Measurements from ENCODE around the gene MAP2K7.
A peak's percentile ranks its signal among the peaks of the same experiment; 100 is the strongest.

The MAP2K7 gene

DNA sequence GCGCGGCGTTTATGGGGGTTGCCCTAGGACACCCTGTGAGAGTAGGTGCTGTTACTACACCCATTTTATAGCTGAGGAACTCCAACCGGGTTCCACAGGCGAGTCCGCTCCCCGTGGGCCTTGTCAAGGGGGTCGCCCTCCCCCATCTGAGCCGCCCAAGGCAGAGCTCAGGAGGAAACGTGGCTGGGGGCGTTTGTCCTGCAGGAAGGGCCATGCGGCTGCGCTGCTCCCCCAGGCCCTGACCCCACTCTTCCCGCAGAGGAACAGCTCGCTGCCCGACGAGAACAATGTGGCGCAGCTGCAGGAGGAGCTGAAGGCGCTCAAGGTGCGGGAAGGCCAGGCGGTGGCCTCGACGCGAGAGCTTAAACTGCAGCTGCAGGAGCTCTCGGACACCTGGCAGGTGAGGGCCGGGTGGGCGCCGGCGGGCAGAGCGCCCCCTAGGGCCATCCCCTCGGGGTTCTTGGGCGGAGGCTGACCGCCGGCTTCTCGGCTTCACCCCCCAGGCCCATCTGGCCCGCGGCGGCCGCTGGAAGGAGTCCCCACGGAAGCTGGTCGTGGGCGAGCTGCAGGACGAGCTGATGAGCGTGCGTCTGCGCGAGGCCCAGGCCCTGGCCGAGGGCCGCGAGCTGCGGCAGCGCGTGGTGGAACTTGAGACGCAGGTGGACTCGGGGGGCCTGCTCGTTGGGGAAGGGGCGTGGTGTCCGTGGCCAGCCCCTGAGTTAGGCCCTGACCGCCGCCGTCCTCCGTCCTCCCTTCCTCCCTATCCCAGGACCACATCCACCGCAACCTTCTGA, 41.9 kb upstream of the MAP2K7 start:
- H3K27me3 ChIP-seq (ENCODE audit: control insufficient read depth, insufficient read depth, low read length) = peaks cover 37% of the 10 kb centered on the region

DNA sequence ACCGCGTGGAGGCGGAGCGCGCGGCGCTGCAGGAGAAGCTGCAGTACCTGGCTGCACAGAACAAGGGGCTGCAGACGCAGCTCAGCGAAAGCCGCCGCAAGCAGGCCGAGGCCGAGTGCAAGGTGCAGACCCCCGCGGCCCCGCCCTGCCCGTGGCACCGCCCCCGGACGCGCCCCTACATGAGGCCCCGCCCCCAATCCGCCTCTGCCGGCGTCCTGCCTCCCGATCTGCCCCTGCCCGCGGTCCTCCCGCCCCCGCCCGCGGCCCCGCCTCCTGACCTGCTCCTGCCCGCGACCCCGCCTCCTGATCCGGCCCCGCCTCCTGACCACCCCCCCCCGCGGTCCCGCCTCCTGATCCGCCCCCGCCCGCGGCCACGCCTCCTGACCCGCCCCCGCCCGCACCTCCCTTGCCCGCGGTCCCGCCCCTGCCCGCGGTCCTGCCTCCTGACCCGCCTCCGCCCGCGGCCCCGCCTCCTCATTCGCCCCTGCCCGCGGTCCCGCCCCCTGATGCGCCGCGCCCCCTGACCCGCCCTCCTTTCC, 41.2 kb upstream of the MAP2K7 start:
- H3K9ac ChIP-seq (ENCODE audit: low read length) = peak overlapping the region; percentile 15
- peaks cover 40% of the 10 kb centered on the region for H3K27me3 ChIP-seq (ENCODE audit: control insufficient read depth, insufficient read depth, low read length)
- H3K4me1 ChIP-seq (ENCODE audit: control insufficient read depth, insufficient read depth, low read length) = peaks cover 21% of the 10 kb centered on the region
- H3K4me3 ChIP-seq (ENCODE audit: low read length) = no peak overlapping the region
- no peaks in the 10 kb centered on the region for H3K36me3 ChIP-seq (ENCODE audit: control insufficient read depth, insufficient read depth, low read length)
- H3K9me3 ChIP-seq (ENCODE audit: control insufficient read depth, low read length) = no peaks in the 10 kb centered on the region

More for the DNA sequence above, 41.9 kb upstream of the MAP2K7 start:
- peaks cover 21% of the 10 kb centered on the region for H3K4me1 ChIP-seq (ENCODE audit: control insufficient read depth, insufficient read depth, low read length)
- peak overlapping the region; percentile 15 for H3K9ac ChIP-seq (ENCODE audit: low read length)
- H3K4me3 ChIP-seq (ENCODE audit: low read length) = no peak overlapping the region
- H3K36me3 ChIP-seq (ENCODE audit: control insufficient read depth, insufficient read depth, low read length) = no peaks in the 10 kb centered on the region
- no peaks in the 10 kb centered on the region for H3K9me3 ChIP-seq (ENCODE audit: control insufficient read depth, low read length)

DNA sequence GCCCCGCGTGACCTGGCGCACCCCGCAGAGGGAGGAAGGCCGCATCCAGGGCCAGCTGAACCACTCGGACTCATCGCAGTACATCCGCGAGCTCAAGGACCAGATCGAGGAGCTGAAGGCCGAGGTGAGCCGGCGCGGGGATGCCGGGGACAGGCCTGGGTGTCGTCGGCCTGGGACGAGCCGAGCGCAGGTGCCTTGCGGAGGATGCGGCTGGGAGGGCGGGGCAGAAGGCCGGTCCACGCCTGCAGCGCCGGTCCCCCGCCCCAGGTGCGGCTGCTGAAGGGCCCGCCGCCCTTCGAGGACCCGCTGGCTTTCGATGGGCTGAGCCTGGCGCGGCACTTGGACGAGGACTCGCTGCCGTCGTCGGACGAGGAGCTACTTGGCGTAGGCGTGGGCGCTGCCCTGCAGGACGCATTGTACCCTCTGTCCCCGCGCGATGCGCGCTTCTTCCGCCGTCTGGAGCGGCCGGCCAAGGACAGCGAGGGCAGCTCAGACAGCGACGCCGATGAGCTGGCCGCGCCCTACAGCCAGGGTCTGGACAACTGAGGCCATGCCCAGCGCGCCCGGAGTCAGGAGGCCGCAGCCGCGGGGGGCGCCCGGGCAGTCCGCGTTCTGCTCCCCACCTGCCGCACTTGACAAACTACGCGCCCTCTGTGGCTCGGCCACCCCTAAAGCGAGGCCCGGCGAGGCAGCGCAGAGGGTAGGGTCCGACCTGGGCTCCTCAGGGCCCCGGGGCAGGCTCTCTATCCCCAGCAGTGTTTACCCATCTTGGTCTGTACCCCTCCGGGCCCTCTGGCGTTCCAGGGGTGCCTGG, 40.3 kb upstream of the MAP2K7 start:
- H3K9ac ChIP-seq (ENCODE audit: low read length) = no peak overlapping the region
- H3K36me3 ChIP-seq (ENCODE audit: control insufficient read depth, insufficient read depth, low read length) = no peaks in the 10 kb centered on the region
- no peaks in the 10 kb centered on the region for H3K9me3 ChIP-seq (ENCODE audit: control insufficient read depth, low read length)
- peaks cover 39% of the 10 kb centered on the region for H3K27me3 ChIP-seq (ENCODE audit: control insufficient read depth, insufficient read depth, low read length)
- H3K4me1 ChIP-seq (ENCODE audit: control insufficient read depth, insufficient read depth, low read length) = peaks cover 24% of the 10 kb centered on the region
- no peak overlapping the region for H3K4me3 ChIP-seq (ENCODE audit: low read length)

DNA sequence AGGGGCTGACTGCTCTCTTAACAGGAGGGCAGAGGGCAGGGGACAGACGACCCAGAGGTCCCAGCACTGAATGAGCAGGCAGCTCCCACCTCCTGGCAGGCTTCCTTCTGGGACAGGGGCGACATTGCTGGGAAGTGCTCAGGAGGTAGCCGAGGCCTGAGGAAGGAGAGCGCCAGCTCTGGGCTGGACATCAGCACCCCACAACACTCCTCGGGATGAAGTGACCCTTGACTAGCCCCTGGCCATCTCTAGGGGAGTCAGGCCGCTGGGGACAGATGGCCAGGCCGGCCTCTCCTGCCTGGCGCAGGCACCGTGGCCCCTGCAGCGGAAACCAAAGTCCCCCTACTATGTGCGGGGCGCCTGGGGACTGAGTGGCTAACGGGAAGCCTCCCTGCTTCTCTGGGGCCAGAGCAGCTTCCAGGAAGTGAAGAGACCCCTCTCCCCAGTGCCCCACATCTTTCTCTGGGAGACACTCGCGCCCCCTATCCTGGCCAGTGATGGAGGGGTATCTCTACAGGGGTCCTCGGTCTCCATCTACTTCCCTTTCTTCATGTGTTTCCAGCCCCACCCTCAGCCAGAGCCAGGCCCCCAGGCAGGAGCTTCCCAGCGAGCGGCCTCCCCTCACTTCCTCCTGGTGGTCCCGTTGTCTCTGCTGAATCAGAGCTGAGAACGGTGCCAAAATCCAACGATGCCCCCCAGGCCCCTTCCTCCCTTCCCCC, 39.5 kb upstream of the MAP2K7 start:
- Histone ChIP-seq H3K4me1 (ENCODE audit: control insufficient read depth, insufficient read depth, low read length) (peaks cover 31% of the 10 kb centered on the region), H3K4me3 (ENCODE audit: low read length) (no peak overlapping the region), H3K9ac (ENCODE audit: low read length) (no peak overlapping the region), H3K27me3 (ENCODE audit: control insufficient read depth, insufficient read depth, low read length) (peaks cover 39% of the 10 kb centered on the region), H3K9me3 (ENCODE audit: control insufficient read depth, low read length) (no peaks in the 10 kb centered on the region), H3K36me3 (ENCODE audit: control insufficient read depth, insufficient read depth, low read length) (no peaks in the 10 kb centered on the region)

DNA sequence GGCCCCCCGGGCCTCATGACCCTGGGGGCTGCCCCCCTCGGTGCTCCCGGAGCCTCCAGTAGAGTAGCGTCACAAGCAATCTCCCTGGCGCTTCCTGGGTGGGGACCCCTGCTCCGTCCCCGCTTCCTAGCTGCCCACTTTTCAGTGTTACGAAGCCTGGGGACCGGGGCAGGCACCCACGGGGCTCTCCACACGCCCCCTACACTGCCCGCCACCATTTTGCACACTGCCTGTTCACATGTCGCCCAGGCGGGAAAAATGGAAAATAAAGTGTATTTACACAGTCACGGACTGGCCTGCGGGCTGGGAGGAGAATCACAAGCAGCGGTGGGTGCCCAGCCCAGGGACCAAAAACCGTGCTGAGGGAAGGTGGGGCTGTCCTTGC, 39.0 kb upstream of the MAP2K7 start:
- H3K36me3 ChIP-seq (ENCODE audit: control insufficient read depth, insufficient read depth, low read length) = no peaks in the 10 kb centered on the region
- no peaks in the 10 kb centered on the region for H3K9me3 ChIP-seq (ENCODE audit: control insufficient read depth, low read length)
- peaks cover 33% of the 10 kb centered on the region for H3K4me1 ChIP-seq (ENCODE audit: control insufficient read depth, insufficient read depth, low read length)
- H3K27me3 ChIP-seq (ENCODE audit: control insufficient read depth, insufficient read depth, low read length) = peaks cover 39% of the 10 kb centered on the region
- H3K9ac ChIP-seq (ENCODE audit: low read length) = no peak overlapping the region
- H3K4me3 ChIP-seq (ENCODE audit: low read length) = no peak overlapping the region

DNA sequence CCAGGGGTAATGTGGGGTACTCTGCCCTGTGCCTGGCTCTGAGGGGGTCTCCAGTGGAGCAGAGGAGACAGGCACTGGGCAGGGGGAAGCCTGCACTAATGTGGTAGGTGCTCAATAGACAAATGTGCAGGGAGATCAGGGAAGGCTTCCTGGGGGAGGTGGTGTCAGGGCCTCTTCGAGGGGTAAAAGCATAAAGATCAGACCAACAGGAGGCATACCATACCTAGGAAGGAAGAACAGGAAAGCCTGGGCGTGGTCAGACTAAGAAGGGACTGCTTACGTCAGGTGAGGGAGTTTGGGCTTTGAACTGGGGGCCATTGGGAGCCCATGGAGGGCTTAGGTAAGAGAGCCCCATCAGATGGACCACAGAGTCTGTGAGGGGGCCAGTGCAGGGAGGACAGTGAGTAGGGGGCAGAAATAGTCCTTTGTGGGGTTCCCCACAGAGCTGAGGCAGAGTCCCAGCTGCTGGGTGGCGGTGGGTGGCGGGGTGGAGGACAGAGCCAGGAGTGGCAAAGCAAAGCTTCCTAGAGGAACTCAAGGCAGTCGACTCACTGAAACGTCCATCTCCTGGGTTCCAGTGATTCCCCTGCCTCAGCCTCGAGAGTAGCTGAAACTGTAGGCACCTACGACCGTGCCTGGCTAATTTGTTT, 38.3 kb upstream of the MAP2K7 start:
- peaks cover 39% of the 10 kb centered on the region for H3K27me3 ChIP-seq (ENCODE audit: control insufficient read depth, insufficient read depth, low read length)
- no peaks in the 10 kb centered on the region for H3K9me3 ChIP-seq (ENCODE audit: control insufficient read depth, low read length)
- H3K36me3 ChIP-seq (ENCODE audit: control insufficient read depth, insufficient read depth, low read length) = no peaks in the 10 kb centered on the region
- no peak overlapping the region for H3K9ac ChIP-seq (ENCODE audit: low read length)
- H3K4me3 ChIP-seq (ENCODE audit: low read length) = no peak overlapping the region
- H3K4me1 ChIP-seq (ENCODE audit: control insufficient read depth, insufficient read depth, low read length) = peaks cover 39% of the 10 kb centered on the region

DNA sequence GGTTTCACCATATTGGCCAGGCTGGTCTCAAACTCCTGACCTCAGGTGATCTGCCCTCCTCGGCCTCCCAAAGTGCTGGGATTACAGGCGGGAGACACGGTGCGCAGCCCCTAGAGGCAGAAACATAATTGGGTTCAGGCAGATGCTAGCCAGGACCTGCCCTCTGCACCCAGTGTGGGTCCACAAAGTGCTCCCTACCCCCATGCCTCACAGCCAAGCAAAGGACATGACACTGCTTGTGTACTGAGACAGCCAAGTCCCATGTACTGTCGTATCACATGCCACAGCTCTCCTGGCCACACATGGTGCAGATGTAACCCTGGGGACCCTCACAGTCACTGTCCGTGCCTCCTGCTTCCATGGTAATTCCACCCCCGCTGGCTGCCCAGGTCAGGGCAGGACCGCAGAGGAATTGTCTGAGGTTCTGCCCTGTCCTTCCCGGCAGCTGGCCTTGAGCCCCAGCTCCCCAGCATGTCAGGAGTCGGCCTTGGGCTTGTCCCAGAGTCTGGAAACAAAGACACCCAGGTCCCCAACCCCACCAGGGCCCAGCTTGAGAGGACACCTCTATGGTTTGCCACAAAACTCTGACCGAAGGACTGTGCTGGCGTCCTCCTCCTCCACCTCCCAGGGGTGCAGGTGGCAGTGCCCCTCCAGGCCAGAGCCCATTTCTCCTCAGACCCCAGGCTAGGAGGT, 37.1 kb upstream of the MAP2K7 start:
- no peaks in the 10 kb centered on the region for H3K9me3 ChIP-seq (ENCODE audit: control insufficient read depth, low read length)
- H3K9ac ChIP-seq (ENCODE audit: low read length) = no peak overlapping the region
- H3K4me1 ChIP-seq (ENCODE audit: control insufficient read depth, insufficient read depth, low read length) = peaks cover 47% of the 10 kb centered on the region
- H3K36me3 ChIP-seq (ENCODE audit: control insufficient read depth, insufficient read depth, low read length) = no peaks in the 10 kb centered on the region
- H3K4me3 ChIP-seq (ENCODE audit: low read length) = no peak overlapping the region
- peaks cover 34% of the 10 kb centered on the region for H3K27me3 ChIP-seq (ENCODE audit: control insufficient read depth, insufficient read depth, low read length)

DNA sequence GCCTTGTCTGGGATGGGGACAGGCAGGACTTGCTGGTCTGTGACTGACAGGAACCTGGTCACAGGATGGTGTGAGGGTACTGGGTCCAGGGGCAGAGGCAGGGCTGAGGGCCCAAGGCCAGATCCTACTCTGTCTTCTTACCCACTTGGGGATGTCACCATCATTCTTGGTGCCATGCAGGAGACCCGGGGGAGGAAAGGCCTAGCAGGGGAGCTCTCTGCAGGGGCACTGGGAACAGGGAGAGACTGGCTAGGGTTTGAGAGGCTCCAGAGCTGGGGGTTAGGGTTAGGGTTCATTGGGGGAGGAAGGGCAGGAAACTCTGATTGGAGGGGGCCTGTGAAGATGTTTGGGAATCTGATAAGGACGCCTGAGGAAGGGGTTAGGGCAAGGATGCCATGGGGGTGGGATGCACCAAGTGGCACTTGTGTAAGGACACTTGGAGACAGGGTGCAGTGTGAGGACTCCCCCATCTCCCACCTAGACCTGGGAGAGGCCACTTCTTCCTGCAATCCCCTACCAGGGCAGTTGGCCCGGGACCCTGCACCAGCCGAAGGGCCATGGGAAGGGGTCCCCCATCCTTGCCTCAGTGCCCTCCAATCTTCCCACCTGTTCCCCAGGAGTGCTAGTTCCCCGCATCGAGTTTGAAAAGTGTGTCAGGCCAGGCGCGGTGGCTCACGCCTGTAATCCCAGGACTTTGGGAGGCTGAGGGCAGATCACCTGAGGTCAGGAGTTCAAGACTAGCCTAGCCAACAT, 36.4 kb upstream of the MAP2K7 start:
- no peaks in the 10 kb centered on the region for H3K36me3 ChIP-seq (ENCODE audit: control insufficient read depth, insufficient read depth, low read length)
- no peak overlapping the region for H3K4me3 ChIP-seq (ENCODE audit: low read length)
- no peaks in the 10 kb centered on the region for H3K9me3 ChIP-seq (ENCODE audit: control insufficient read depth, low read length)
- H3K4me1 ChIP-seq (ENCODE audit: control insufficient read depth, insufficient read depth, low read length) = peaks cover 46% of the 10 kb centered on the region
- H3K27me3 ChIP-seq (ENCODE audit: control insufficient read depth, insufficient read depth, low read length) = peaks cover 32% of the 10 kb centered on the region
- H3K9ac ChIP-seq (ENCODE audit: low read length) = no peak overlapping the region

DNA sequence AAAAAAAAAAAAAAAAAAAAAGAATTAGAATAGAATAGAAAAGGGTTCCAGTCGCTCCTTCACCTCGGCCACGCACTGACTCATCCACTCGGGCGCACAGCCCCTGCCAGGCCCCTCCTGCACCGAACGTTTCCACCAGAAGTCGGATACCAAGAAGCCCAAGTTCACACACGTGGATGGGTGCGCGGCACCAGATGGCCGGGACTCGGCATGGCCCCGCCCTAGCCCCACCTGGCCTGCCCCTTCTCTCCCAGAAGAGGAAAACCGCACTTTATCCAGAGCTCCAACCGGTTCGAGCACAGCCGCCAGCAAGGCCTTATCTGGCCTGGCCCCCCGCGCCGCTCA, 35.4 kb upstream of the MAP2K7 start:
- Histone ChIP-seq H3K9ac (ENCODE audit: low read length) (no peak overlapping the region), H3K36me3 (ENCODE audit: control insufficient read depth, insufficient read depth, low read length) (no peaks in the 10 kb centered on the region), H3K4me3 (ENCODE audit: low read length) (no peak overlapping the region), H3K27me3 (ENCODE audit: control insufficient read depth, insufficient read depth, low read length) (peaks cover 41% of the 10 kb centered on the region), H3K4me1 (ENCODE audit: control insufficient read depth, insufficient read depth, low read length) (peaks cover 48% of the 10 kb centered on the region), H3K9me3 (ENCODE audit: control insufficient read depth, low read length) (no peaks in the 10 kb centered on the region)

DNA sequence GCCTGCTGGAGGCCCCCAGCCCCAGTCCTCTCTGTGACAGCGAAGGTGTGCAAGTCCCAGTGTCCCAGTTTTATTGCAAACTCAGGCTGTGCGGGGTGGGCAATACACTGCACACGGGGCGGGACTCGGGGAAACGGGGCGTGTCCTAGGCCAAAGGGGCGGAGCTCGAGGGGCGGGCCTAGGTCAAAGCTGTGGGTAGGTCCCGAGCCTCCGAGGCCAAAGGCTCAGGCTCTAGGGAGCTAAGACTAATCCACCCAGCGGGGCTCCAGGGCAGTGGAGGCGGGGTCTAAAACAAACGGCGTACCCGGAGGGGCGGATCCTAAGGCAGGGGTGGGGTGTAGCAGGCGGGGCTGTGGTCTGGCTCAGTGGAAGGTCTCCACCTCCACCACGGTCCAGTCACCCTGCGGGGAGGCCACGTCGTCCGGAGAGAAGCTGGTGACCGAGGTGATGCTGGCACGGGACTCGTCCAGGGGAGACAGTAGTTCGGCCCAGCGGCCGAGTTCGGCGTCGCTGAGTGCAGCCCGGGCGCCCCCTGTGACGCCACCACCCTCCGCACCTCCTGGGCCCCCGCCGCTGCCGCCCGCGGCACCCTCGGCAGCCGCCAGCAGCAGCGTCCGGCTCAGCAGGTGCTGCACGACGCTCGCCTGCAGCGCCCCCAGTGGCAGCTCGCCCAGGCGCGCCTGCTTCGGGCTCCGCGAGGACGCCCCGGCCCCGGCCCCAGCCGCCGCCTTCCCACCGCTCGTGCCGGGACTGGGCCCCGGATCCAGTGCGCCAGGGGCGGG, 34.8 kb upstream of the MAP2K7 start:
- Histone ChIP-seq H3K36me3 (ENCODE audit: control insufficient read depth, insufficient read depth, low read length) (no peaks in the 10 kb centered on the region), H3K4me1 (ENCODE audit: control insufficient read depth, insufficient read depth, low read length) (peaks cover 48% of the 10 kb centered on the region), H3K4me3 (ENCODE audit: low read length) (peak overlapping the region; percentile 41), H3K9ac (ENCODE audit: low read length) (peak overlapping the region; percentile 17), H3K27me3 (ENCODE audit: control insufficient read depth, insufficient read depth, low read length) (peaks cover 44% of the 10 kb centered on the region), H3K9me3 (ENCODE audit: control insufficient read depth, low read length) (no peaks in the 10 kb centered on the region)
